AG10803 (cell line): Measurements from ENCODE around the gene PTPRM.

Experiments used
- DNase-seq: peaks from one replicate; pipeline ENCODE4 v3.0.0; 2010; ENCODE audit warnings: low read depth
- H3K4me3 ChIP-seq: 2 replicates; pipeline ENCODE4 v1.5.1; 2011; ENCODE audit warnings: mild to moderate bottlenecking, low read length, control low read depth
- CTCF ChIP-seq: conservative IDR thresholded peaks from 2 replicates; pipeline ENCODE4 v1.5.1; 2011; ENCODE audit warnings: mild to moderate bottlenecking, low read length, control low read depth, inconsistent platforms

Gene PTPRM

GRCh38 chr18:7755753-7756475 lies 188.8 kb downstream of the PTPRM start:
- peak; percentile 60 for TF ChIP-seq CTCF
- peak; percentile 31 for DNase-seq
- no peak overlapping the region for H3K4me3 ChIP-seq

- H3K4me3 ChIP-seq = no peak overlapping the region
- DNase-seq = peak; percentile 9
- no peak for TF ChIP-seq CTCF
Observed at GRCh38 chr18:7757175-7757574, 190.1 kb downstream of the PTPRM start.

- H3K4me3 ChIP-seq = no peak overlapping the region
- no peak for TF ChIP-seq CTCF
- DNase-seq = no peak
Observed at GRCh38 chr18:7758764-7759163, 191.6 kb downstream of the PTPRM start.

- DNase-seq = no peak
- no peak for TF ChIP-seq CTCF
- no peak overlapping the region for H3K4me3 ChIP-seq
Observed at GRCh38 chr18:7760967-7761948, 194.1 kb downstream of the PTPRM start.

- DNase-seq = no peak
- H3K4me3 ChIP-seq = no peak overlapping the region
- TF ChIP-seq CTCF = no peak
Observed at GRCh38 chr18:7764405-7764804, 197.3 kb downstream of the PTPRM start.

GRCh38 chr18:7766346-7766745 lies 199.2 kb downstream of the PTPRM start:
- DNase-seq = no peak
- TF ChIP-seq CTCF = no peak
- H3K4me3 ChIP-seq = no peak overlapping the region
